K562 (cell line): Measurements from ENCODE around the gene GIGYF1. TPM values are rescaled to one million over a fixed set of nuclear protein-coding genes. Genes with fewer than 3 reads are reported as not detected.

Experiments
- ATAC-seq: fragments of 200-7000 bp; cut with Tn5 transposase; 3 replicates; pipeline ENCODE4 v1.9.1; 2020; ENCODE audit warnings: moderate library complexity
- BruUV-seq: library from RNA; stranded (reverse); fragments of 400-500 nt; replicated peaks from 2 replicates; lab custom pipeline; 2021; lab: Mats Ljungman, UMichigan
- CTCF ChIA-PET: fragments of 300-600 bp; formaldehyde crosslinking; extraction: SDS; loops from one replicate; lab custom pipeline; 2021; ENCODE audit warnings: low intra/inter-chr PET ratio; lab: Yijun Ruan, JAX
- POLR2A ChIA-PET: fragments of 300-600, 350-650 bp; sonication (Branson Sonifier 250); formaldehyde crosslinking; extraction: SDS; loops from one replicate; lab custom pipeline; 2021; ENCODE audit warnings: antibody characterized with exemption, inconsistent platforms; lab: Yijun Ruan, JAX
- DNase-seq, 4 experiments: peaks; one replicate each; pipeline versions ENCODE4 v3.0.0 to v3.0.0-alpha.2; 2011 to 2018; ENCODE audit warnings: low spot score in 3 of 4, mixed read lengths in 3 of 4; ENCODE audit errors: extremely low read depth in 1 of 4
- FAIRE-seq: peaks from 2 replicates; lab custom pipeline; 2011; peaks lifted over from hg19 to GRCh38; lab: Jason Lieb, UNC
- H2AFZ ChIP-seq: 2 replicates; pipeline ENCODE4 v1.6.0; 2011; ENCODE audit warnings: low read depth, low read length, control low read depth, inconsistent platforms
- H3K27ac ChIP-seq: fragments of 200-600 bp; 3 replicates; pipeline ENCODE4 v1.8.0; 2011; ENCODE audit warnings: low read depth, mild to moderate bottlenecking, control low read depth, inconsistent platforms, low read length, moderate library complexity, mixed read lengths; ENCODE audit errors: extremely low read depth
- H3K27me3 ChIP-seq, 2 experiments: fragments of 300-600 bp in 1 of 2; 2 replicates in 1 of 2; 3 replicates in 1 of 2; pipeline versions ENCODE4 v1.6.0 to v1.8.0; 2011; ENCODE audit warnings: inconsistent platforms in 2 of 2, low read length in 2 of 2, mild to moderate bottlenecking in 1 of 2, mixed read lengths in 1 of 2, moderate library complexity in 1 of 2; ENCODE audit not compliant: control insufficient read depth in 2 of 2, insufficient read depth in 2 of 2
- H3K36me3 ChIP-seq: fragments of 300-600 bp; 3 replicates; pipeline ENCODE4 v1.8.0; 2011; ENCODE audit warnings: mild to moderate bottlenecking, low read length, inconsistent platforms; ENCODE audit not compliant: control insufficient read depth, insufficient read depth
- H3K4me1 ChIP-seq, 2 experiments: fragments of 200-600 bp in 1 of 2; replicated peaks in 1 of 2; 2 replicates in 1 of 2; 3 replicates in 1 of 2; pipeline versions ENCODE4 v1.5.1 to v1.8.0; 2011; ENCODE audit warnings: inconsistent platforms in 2 of 2, low read length in 2 of 2, mild to moderate bottlenecking in 1 of 2, mixed read lengths in 1 of 2, moderate library complexity in 1 of 2; ENCODE audit not compliant: control insufficient read depth in 2 of 2, insufficient read depth in 2 of 2
- H3K4me2 ChIP-seq: 2 replicates; pipeline ENCODE4 v1.6.1; 2011; ENCODE audit warnings: low read length, control low read depth, inconsistent platforms, mixed read lengths; ENCODE audit not compliant: insufficient read depth
- H3K4me3 ChIP-seq: fragments of 200-600 bp; sonication (generic), shearing (Covaris generic); 2 replicates; pipeline ENCODE4 v1.5.1; 2016; ENCODE audit warnings: control low read depth, inconsistent platforms
- H3K79me2 ChIP-seq: fragments of 200-600 bp; 3 replicates; pipeline ENCODE4 v1.8.0; 2011; ENCODE audit warnings: low read length, inconsistent platforms; ENCODE audit not compliant: control insufficient read depth, insufficient read depth
- H3K9ac ChIP-seq, 2 experiments: 2 replicates each; pipeline versions ENCODE4 v1.6.0 to v1.6.1; 2011; ENCODE audit warnings: low read depth in 2 of 2, low read length in 2 of 2, control low read depth in 1 of 2, inconsistent platforms in 1 of 2, mild to moderate bottlenecking in 1 of 2, mixed read lengths in 1 of 2; ENCODE audit not compliant: insufficient read depth in 1 of 2
- H3K9me1 ChIP-seq: one replicate; pipeline ENCODE4 v1.6.0; 2011; ENCODE audit warnings: inconsistent platforms, mild to moderate bottlenecking, low read length, moderate library complexity; ENCODE audit not compliant: control insufficient read depth, insufficient read depth
- H3K9me3 ChIP-seq: replicated peaks from 2 replicates; pipeline ENCODE4 v1.5.1; 2011; ENCODE audit warnings: low read depth, low read length, inconsistent platforms; ENCODE audit not compliant: control insufficient read depth, insufficient read depth
- H4K20me1 ChIP-seq: replicated peaks from 2 replicates; pipeline ENCODE4 v1.6.1; 2011; ENCODE audit warnings: low read length, inconsistent platforms, mixed read lengths; ENCODE audit not compliant: control insufficient read depth, insufficient read depth
- ATF2 ChIP-seq: sonication (generic); formaldehyde crosslinking; IDR thresholded peaks from 2 replicates; pipeline ENCODE4 v1.8.1; 2022; ENCODE audit warnings: missing genetic modification reagents
- CHD1 ChIP-seq: fragments of 200-600 bp; sonication (generic); IDR thresholded peaks from one replicate; pipeline ENCODE4 v1.6.1; 2012; ENCODE audit warnings: mild to moderate bottlenecking, moderate library complexity, low read length, inconsistent platforms
- DEAF1 ChIP-seq: fragments of 450-650 bp; formaldehyde crosslinking; IDR thresholded peaks from 2 replicates; pipeline ENCODE4 v1.4.0; 2020; ENCODE audit warnings: mild to moderate bottlenecking, moderate library complexity
- GTF2A2 ChIP-seq: IDR thresholded peaks from 2 replicates; pipeline ENCODE4 v1.6.1; 2016; ENCODE audit warnings: mild to moderate bottlenecking, missing genetic modification characterization, missing compliant biosample characterization
- HES1 ChIP-seq: fragments of 450-650 bp; IDR thresholded peaks from 2 replicates; pipeline ENCODE4 v1.6.1; 2016; ENCODE audit warnings: low read depth, mild to moderate bottlenecking, moderate library complexity
- NRF1 ChIP-seq, 2 experiments: fragments of 450-650 bp; IDR thresholded peaks in 1 of 2; conservative IDR thresholded peaks in 1 of 2; 2 replicates each; pipeline ENCODE4 v1.6.1; 2014; ENCODE audit warnings: mild to moderate bottlenecking in 2 of 2
- PRDM10 ChIP-seq: fragments of 450-650 bp; IDR thresholded peaks from 2 replicates; pipeline ENCODE4 v1.6.1; 2018; ENCODE audit not compliant: partially characterized antibody
- TEAD4 ChIP-seq, 2 experiments: sonication (generic) in 1 of 2; formaldehyde crosslinking in 1 of 2; IDR thresholded peaks; 2 replicates each; pipeline versions ENCODE4 v1.6.1 to v1.8.0; 2012 to 2022; ENCODE audit warnings: borderline replicate concordance in 1 of 2, inconsistent platforms in 1 of 2, low read length in 1 of 2, mild to moderate bottlenecking in 1 of 2, missing genetic modification reagents in 1 of 2
- XRCC5 ChIP-seq: fragments of 200-400 bp; formaldehyde crosslinking; IDR thresholded peaks from 2 replicates; pipeline ENCODE4 v1.6.1; 2017; ENCODE audit warnings: low read depth, mild to moderate bottlenecking, low read length
- ZNF121 ChIP-seq: sonication (generic); formaldehyde crosslinking; conservative IDR thresholded peaks from 2 replicates; pipeline ENCODE4 v1.8.0; 2022; ENCODE audit warnings: missing genetic modification reagents
- ZNF436 ChIP-seq: fragments of 250-450, 450-650 bp; sonication (Bioruptor Pico); formaldehyde crosslinking; IDR thresholded peaks from 2 replicates; pipeline ENCODE4 v1.7.0; 2020; ENCODE audit warnings: mild to moderate bottlenecking
- WGBS: fragments of 100-300 bp; shearing (Covaris generic); methylation state at CpG from one replicate; pipeline ENCODE4 v1.1.6; 2016; ENCODE audit warnings: low coverage, mixed read lengths; ENCODE audit not compliant: insufficient coverage; ENCODE audit errors: missing lambda C conversion rate; 5-methylcytosine and 5-hydroxymethylcytosine counted together
- in situ Hi-C: fragments of 300-500 bp; cut with MboI; formaldehyde crosslinking; loops from 4 replicates; pipeline ENCODE4 v1.15.0; 2018; ENCODE audit warnings: inconsistent platforms, mixed read lengths
- intact Hi-C: fragments of 100-400 bp; cut with micrococcal nuclease; formaldehyde crosslinking; loops from 2 replicates; pipeline ENCODE4 v1.14.2; 2022
- polyA plus RNA-seq, 8 experiments: library from polyadenylated mRNA; depleted of rRNA in 4 of 8; stranded (reverse) in 5 of 8; unstranded in 3 of 8; fragments of >200 nt; fragmentation: Nextera tagmentation in 2 of 8; fragmentation: Illumina TruSeq in 1 of 8; extraction: Ambion mirVana in 2 of 8; extraction: Trizol in 1 of 8; gene quantifications; 2 replicates each; pipeline versions ENCODE4 v1.2.1 to v1.2.3, GENCODE V29; 2011 to 2014; ENCODE audit warnings: inconsistent platforms in 1 of 8, missing spikeins in 1 of 8
- total RNA-seq, 7 experiments: library from RNA; depleted of rRNA in 6 of 7; stranded (reverse); fragments of >200 nt in 6 of 7; fragmentation: Illumina TruSeq in 2 of 7; extraction: Trizol in 2 of 7; gene quantifications; 2 replicates each; pipeline versions ENCODE4 v1.2.1 to v1.2.3, GENCODE V29; 2011 to 2021; ENCODE audit warnings: low replicate concordance in 1 of 7

Gene GIGYF1
- total and polyA plus RNA-seq, 9 of the 15 experiments (the other 6 are each of a cell fraction or from before 2014, with no cell fraction given) = 0.56 to 76.2 (median 16.8) TPM

- no peaks in the 10 kb centered on the region for H3K9me3 ChIP-seq
- FAIRE-seq = peak; percentile 75
- ATAC-seq = peak; percentile 91
- peak; percentile 82 to 95 (median 88) for DNase-seq
- H3K4me3 ChIP-seq = peak overlapping the region; percentile 92
- 11% methylated on average over 27 of the region's 28 CpGs for WGBS
- peak overlapping the region; percentile 56 for H3K27ac ChIP-seq
- peaks cover 57% of the 10 kb centered on the region for H3K79me2 ChIP-seq
- CTCF ChIA-PET = interaction anchor here (0.7 to 1.4 kb wide), 8 partner anchors 63 to 223 kb away, joined by 3 to 6 read pairs (median 3); partner anchors contain the start of genes FBXO24, LRCH4 and SLC12A9
- H3K9ac ChIP-seq = peak overlapping the region; percentile 90 to 99
- H3K4me1 ChIP-seq = peaks cover 17 to 60% of the 10 kb centered on the region in 2 experiments
- POLR2A ChIA-PET = interaction anchor here (0.6 to 2.5 kb wide), 9 partner anchors 10 to 108 kb away, joined by 3 to 16 read pairs (median 3); partner anchors contain the start of genes FBXO24 and POP7
- intact Hi-C loops = loop anchor here (1.0 to 5.0 kb wide), 6 partner anchors 50 to 160 kb away; partner anchors contain the start of genes MOSPD3, SLC12A9 and TFR2
- H3K4me2 ChIP-seq = peak overlapping the region; percentile 92
- TSS peak; percentile 61 for BruUV-seq
- H2AFZ ChIP-seq = no peak overlapping the region
- in situ Hi-C loops = no loop called here
- no peaks in the 10 kb centered on the region for H3K27me3 ChIP-seq
- no peaks in the 10 kb centered on the region for H3K9me1 ChIP-seq
- peaks cover 42% of the 10 kb centered on the region; the same call in 2 of the 3 replicates for H3K36me3 ChIP-seq
- peaks cover 24% of the 10 kb centered on the region for H4K20me1 ChIP-seq
- TF ChIP-seq ZNF436 (CRISPR knock-in tag) = no peak
- TF ChIP-seq CHD1 = peak; percentile 7
- TF ChIP-seq GTF2A2 (tag) = no peak
- TF ChIP-seq TEAD4 (IDR thresholded peaks at IDR 0.05; ENCODE audit: low read length) = no peak
- TF ChIP-seq TEAD4 (CRISPR knock-in tag; IDR thresholded peaks at IDR 0.05; ENCODE audit: borderline replicate concordance) = no peak
- 0 out of 4 replicates have a peak, but pooled peaks of 1 of the 2 experiments have one; percentile 18 for TF ChIP-seq NRF1 (conservative IDR thresholded peaks at IDR 0.05 in 1 of 2, IDR thresholded peaks at IDR 0.05 in 1 of 2)
- TF ChIP-seq ZNF121 = no peak
- TF ChIP-seq PRDM10 = peak; percentile 11
- TF ChIP-seq DEAF1 = peak; percentile 76; the same call in 1 of the 2 replicates
- TF ChIP-seq ATF2 = no peak
- no peak for TF ChIP-seq HES1
- TF ChIP-seq XRCC5 = peak; percentile 84; the same call in 1 of the 2 replicates
These were observed 2.1 kb downstream of the GIGYF1 start for GRCh38 chr7:100691676-100692577.
